ENCODE results near the gene GULP1.

The GULP1 gene

GRCh38 chr2:188306271-188306670 lies 14.6 kb downstream of the GULP1 start:
- Mint-ChIP-seq H3K27me3 (peaks cover 4% of the 10 kb centered on the region), H3K9me3 (ENCODE audit: low read depth) (no peaks in the 10 kb centered on the region), H3K36me3 (no peaks in the 10 kb centered on the region), H3K4me3 (no peak overlapping the region), H3K27ac (no peak overlapping the region), H3K4me1 (ENCODE audit: low read depth) (no peaks in the 10 kb centered on the region)

GRCh38 chr2:188307850-188308283 lies 16.2 kb downstream of the GULP1 start:
- Mint-ChIP-seq H3K36me3 (no peaks in the 10 kb centered on the region), H3K9me3 (ENCODE audit: low read depth) (no peaks in the 10 kb centered on the region), H3K4me1 (ENCODE audit: low read depth) (no peaks in the 10 kb centered on the region), H3K4me3 (no peak overlapping the region), H3K27ac (no peak overlapping the region), H3K27me3 (peaks cover 4% of the 10 kb centered on the region)

GRCh38 chr2:188308483-188308882 lies 16.8 kb downstream of the GULP1 start:
- Mint-ChIP-seq H3K9me3 (ENCODE audit: low read depth) (no peaks in the 10 kb centered on the region), H3K36me3 (no peaks in the 10 kb centered on the region), H3K27me3 (peaks cover 1% of the 10 kb centered on the region), H3K27ac (no peak overlapping the region), H3K4me1 (ENCODE audit: low read depth) (no peaks in the 10 kb centered on the region), H3K4me3 (no peak overlapping the region)

GRCh38 chr2:188309364-188309763 lies 17.7 kb downstream of the GULP1 start:
- H3K4me1 Mint-ChIP-seq (ENCODE audit: low read depth), result no peaks in the 10 kb centered on the region
- H3K36me3 Mint-ChIP-seq, result no peaks in the 10 kb centered on the region
- H3K4me3 Mint-ChIP-seq, result no peak overlapping the region
- no peak overlapping the region for H3K27ac Mint-ChIP-seq
- H3K9me3 Mint-ChIP-seq (ENCODE audit: low read depth), result no peaks in the 10 kb centered on the region
- peaks cover 1% of the 10 kb centered on the region for H3K27me3 Mint-ChIP-seq

GRCh38 chr2:188314314-188315054 lies 22.8 kb downstream of the GULP1 start:
- H3K36me3 Mint-ChIP-seq, result no peaks in the 10 kb centered on the region
- H3K9me3 Mint-ChIP-seq (ENCODE audit: low read depth), result no peaks in the 10 kb centered on the region
- H3K27ac Mint-ChIP-seq, result no peak overlapping the region
- H3K4me3 Mint-ChIP-seq, result no peak overlapping the region
- no peaks in the 10 kb centered on the region for H3K27me3 Mint-ChIP-seq
- H3K4me1 Mint-ChIP-seq (ENCODE audit: low read depth), result no peaks in the 10 kb centered on the region

GRCh38 chr2:188315750-188316149 lies 24.1 kb downstream of the GULP1 start:
- H3K9me3 Mint-ChIP-seq (ENCODE audit: low read depth), result no peaks in the 10 kb centered on the region
- no peaks in the 10 kb centered on the region for H3K27me3 Mint-ChIP-seq
- H3K27ac Mint-ChIP-seq, result no peak overlapping the region
- no peak overlapping the region for H3K4me3 Mint-ChIP-seq
- H3K36me3 Mint-ChIP-seq, result no peaks in the 10 kb centered on the region
- no peaks in the 10 kb centered on the region for H3K4me1 Mint-ChIP-seq (ENCODE audit: low read depth)

- Mint-ChIP-seq H3K4me3 (no peak overlapping the region), H3K27me3 (no peaks in the 10 kb centered on the region), H3K9me3 (ENCODE audit: low read depth) (no peaks in the 10 kb centered on the region), H3K36me3 (no peaks in the 10 kb centered on the region), H3K4me1 (ENCODE audit: low read depth) (no peaks in the 10 kb centered on the region), H3K27ac (no peak overlapping the region)
Observed at GRCh38 chr2:188316342-188316741, 24.7 kb downstream of the GULP1 start.

GRCh38 chr2:188316791-188317423 lies 25.2 kb downstream of the GULP1 start:
- no peaks in the 10 kb centered on the region for H3K4me1 Mint-ChIP-seq (ENCODE audit: low read depth)
- no peak overlapping the region for H3K27ac Mint-ChIP-seq
- no peak overlapping the region for H3K4me3 Mint-ChIP-seq
- H3K27me3 Mint-ChIP-seq, result no peaks in the 10 kb centered on the region
- no peaks in the 10 kb centered on the region for H3K9me3 Mint-ChIP-seq (ENCODE audit: low read depth)
- H3K36me3 Mint-ChIP-seq, result no peaks in the 10 kb centered on the region

GRCh38 chr2:188318161-188318749 lies 26.6 kb downstream of the GULP1 start:
- no peaks in the 10 kb centered on the region for H3K4me1 Mint-ChIP-seq (ENCODE audit: low read depth)
- no peak overlapping the region for H3K27ac Mint-ChIP-seq
- H3K4me3 Mint-ChIP-seq, result no peak overlapping the region
- H3K27me3 Mint-ChIP-seq, result no peaks in the 10 kb centered on the region
- H3K36me3 Mint-ChIP-seq, result no peaks in the 10 kb centered on the region
- H3K9me3 Mint-ChIP-seq (ENCODE audit: low read depth), result no peaks in the 10 kb centered on the region

GRCh38 chr2:188319838-188320237 lies 28.2 kb downstream of the GULP1 start:
- Mint-ChIP-seq H3K27me3 (no peaks in the 10 kb centered on the region), H3K4me1 (ENCODE audit: low read depth) (no peaks in the 10 kb centered on the region), H3K27ac (no peak overlapping the region), H3K9me3 (ENCODE audit: low read depth) (no peaks in the 10 kb centered on the region), H3K36me3 (no peaks in the 10 kb centered on the region), H3K4me3 (no peak overlapping the region)

GRCh38 chr2:188320861-188321260 lies 29.2 kb downstream of the GULP1 start:
- H3K4me1 Mint-ChIP-seq (ENCODE audit: low read depth), result no peaks in the 10 kb centered on the region
- H3K27ac Mint-ChIP-seq, result no peak overlapping the region
- no peaks in the 10 kb centered on the region for H3K9me3 Mint-ChIP-seq (ENCODE audit: low read depth)
- H3K4me3 Mint-ChIP-seq, result no peak overlapping the region
- no peaks in the 10 kb centered on the region for H3K36me3 Mint-ChIP-seq
- H3K27me3 Mint-ChIP-seq, result no peaks in the 10 kb centered on the region

GRCh38 chr2:188322569-188323551 lies 31.2 kb downstream of the GULP1 start:
- Mint-ChIP-seq H3K36me3 (no peaks in the 10 kb centered on the region), H3K4me3 (no peak overlapping the region)

GRCh38 chr2:188324067-188324466 lies 32.4 kb downstream of the GULP1 start:
- no peak overlapping the region for H3K4me3 Mint-ChIP-seq
- H3K27ac Mint-ChIP-seq, result no peak overlapping the region
- H3K4me1 Mint-ChIP-seq (ENCODE audit: low read depth), result no peaks in the 10 kb centered on the region
- H3K36me3 Mint-ChIP-seq, result no peaks in the 10 kb centered on the region
- H3K9me3 Mint-ChIP-seq (ENCODE audit: low read depth), result no peaks in the 10 kb centered on the region
- H3K27me3 Mint-ChIP-seq, result no peaks in the 10 kb centered on the region

More at GRCh38 chr2:188322569-188323551, 31.2 kb downstream of the GULP1 start:
- no peaks in the 10 kb centered on the region for H3K4me1 Mint-ChIP-seq (ENCODE audit: low read depth)
- no peaks in the 10 kb centered on the region for H3K27me3 Mint-ChIP-seq
- H3K27ac Mint-ChIP-seq, result no peak overlapping the region
- H3K9me3 Mint-ChIP-seq (ENCODE audit: low read depth), result no peaks in the 10 kb centered on the region

- Mint-ChIP-seq H3K4me3 (no peak overlapping the region), H3K9me3 (ENCODE audit: low read depth) (no peaks in the 10 kb centered on the region)
Observed at GRCh38 chr2:188326290-188326668, 34.6 kb downstream of the GULP1 start.

More at GRCh38 chr2:188326290-188326668, 34.6 kb downstream of the GULP1 start:
- Mint-ChIP-seq H3K4me1 (ENCODE audit: low read depth) (no peaks in the 10 kb centered on the region), H3K27me3 (no peaks in the 10 kb centered on the region), H3K36me3 (no peaks in the 10 kb centered on the region), H3K27ac (no peak overlapping the region)
